ENCODE results near the gene CCDC57.

GRCh38 chr17:82097919-82098168 lies 114.8 kb downstream of the CCDC57 start:
- no peak for TF ChIP-seq EZH2 (IDR thresholded peaks at IDR 0.05; ENCODE audit: borderline replicate concordance, insufficient read depth, low read length, poor library complexity, severe bottlenecking)
- TF ChIP-seq, protein P1, sequence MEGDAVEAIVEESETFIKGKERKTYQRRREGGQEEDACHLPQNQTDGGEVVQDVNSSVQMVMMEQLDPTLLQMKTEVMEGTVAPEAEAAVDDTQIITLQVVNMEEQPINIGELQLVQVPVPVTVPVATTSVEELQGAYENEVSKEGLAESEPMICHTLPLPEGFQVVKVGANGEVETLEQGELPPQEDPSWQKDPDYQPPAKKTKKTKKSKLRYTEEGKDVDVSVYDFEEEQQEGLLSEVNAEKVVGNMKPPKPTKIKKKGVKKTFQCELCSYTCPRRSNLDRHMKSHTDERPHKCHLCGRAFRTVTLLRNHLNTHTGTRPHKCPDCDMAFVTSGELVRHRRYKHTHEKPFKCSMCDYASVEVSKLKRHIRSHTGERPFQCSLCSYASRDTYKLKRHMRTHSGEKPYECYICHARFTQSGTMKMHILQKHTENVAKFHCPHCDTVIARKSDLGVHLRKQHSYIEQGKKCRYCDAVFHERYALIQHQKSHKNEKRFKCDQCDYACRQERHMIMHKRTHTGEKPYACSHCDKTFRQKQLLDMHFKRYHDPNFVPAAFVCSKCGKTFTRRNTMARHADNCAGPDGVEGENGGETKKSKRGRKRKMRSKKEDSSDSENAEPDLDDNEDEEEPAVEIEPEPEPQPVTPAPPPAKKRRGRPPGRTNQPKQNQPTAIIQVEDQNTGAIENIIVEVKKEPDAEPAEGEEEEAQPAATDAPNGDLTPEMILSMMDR (IDR thresholded peaks at IDR 0.05; ENCODE audit: poor library complexity, severe bottlenecking) = no peak
- TF ChIP-seq POLR2AphosphoS5 (IDR thresholded peaks at IDR 0.05) = no peak
- no peak for TF ChIP-seq REST (IDR thresholded peaks at IDR 0.05; ENCODE audit: borderline replicate concordance)

Measured in neural cell (in vitro differentiated cells).